ENCODE data around the gene CYS1. TPM values are rescaled to one million over a fixed set of nuclear protein-coding genes. Genes with fewer than 3 reads are reported as not detected.
A peak's percentile ranks its signal among the peaks of the same experiment; 100 is the strongest.

CYS1 gene
- total RNA-seq, 1 experiment from 2014 or later, result 1.2 TPM

DNA sequence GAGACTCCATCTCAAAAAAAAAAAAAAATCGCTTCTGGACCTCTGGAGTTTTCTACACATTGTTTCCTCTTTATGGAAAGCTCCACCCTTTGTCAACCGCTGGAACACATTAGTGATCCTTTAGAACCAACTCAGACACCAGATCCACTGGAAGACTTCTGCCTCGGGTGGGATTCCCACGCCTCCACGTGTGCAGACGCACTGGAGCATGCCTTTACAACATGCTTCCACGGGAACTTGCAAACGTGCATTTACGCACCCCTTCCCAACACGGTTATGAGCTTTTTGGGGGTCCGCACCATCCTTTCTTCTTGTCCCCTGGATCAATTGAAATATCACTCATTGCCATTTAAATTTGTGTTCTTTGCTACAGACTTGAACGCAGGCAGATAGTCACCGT, 5.1 kb downstream of the CYS1 start:
- peaks cover 28% of the 10 kb centered on the region for H3K27me3 Mint-ChIP-seq (ENCODE audit: low read depth)
- H3K4me3 Mint-ChIP-seq, result no peak overlapping the region
- CTCF ChIA-PET, result interaction anchor here (4.5 to 5.2 kb wide), 2 partner anchors 15 to 22 kb away, joined by 68 to 166 read pairs; no protein-coding TSS in a partner anchor
- no peak for DNase-seq (ENCODE audit: low spot score)
- POLR2A ChIA-PET, result no interaction called here
- ATAC-seq, result no peak
- peaks cover 21% of the 10 kb centered on the region for H3K4me1 Mint-ChIP-seq
- H3K27ac Mint-ChIP-seq, result no peak overlapping the region
- no peaks in the 10 kb centered on the region for H3K9me3 Mint-ChIP-seq
- no peak for TF ChIP-seq SMAD3 (CRISPR knock-in tag; IDR thresholded peaks at IDR 0.05; ENCODE audit: borderline replicate concordance)
- TF ChIP-seq ZNF263 (CRISPR knock-in tag; IDR thresholded peaks at IDR 0.05; ENCODE audit: low read depth), result no peak
- TF ChIP-seq, protein P1, sequence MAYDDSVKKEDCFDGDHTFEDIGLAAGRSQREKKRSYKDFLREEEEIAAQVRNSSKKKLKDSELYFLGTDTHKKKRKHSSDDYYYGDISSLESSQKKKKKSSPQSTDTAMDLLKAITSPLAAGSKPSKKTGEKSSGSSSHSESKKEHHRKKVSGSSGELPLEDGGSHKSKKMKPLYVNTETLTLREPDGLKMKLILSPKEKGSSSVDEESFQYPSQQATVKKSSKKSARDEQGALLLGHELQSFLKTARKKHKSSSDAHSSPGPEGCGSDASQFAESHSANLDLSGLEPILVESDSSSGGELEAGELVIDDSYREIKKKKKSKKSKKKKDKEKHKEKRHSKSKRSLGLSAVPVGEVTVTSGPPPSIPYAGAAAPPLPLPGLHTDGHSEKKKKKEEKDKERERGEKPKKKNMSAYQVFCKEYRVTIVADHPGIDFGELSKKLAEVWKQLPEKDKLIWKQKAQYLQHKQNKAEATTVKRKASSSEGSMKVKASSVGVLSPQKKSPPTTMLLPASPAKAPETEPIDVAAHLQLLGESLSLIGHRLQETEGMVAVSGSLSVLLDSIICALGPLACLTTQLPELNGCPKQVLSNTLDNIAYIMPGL (CRISPR knock-in tag; IDR thresholded peaks at IDR 0.05), result no peak
- no peaks in the 10 kb centered on the region; the same call in 1 of the 2 replicates for H3K36me3 Mint-ChIP-seq

DNA sequence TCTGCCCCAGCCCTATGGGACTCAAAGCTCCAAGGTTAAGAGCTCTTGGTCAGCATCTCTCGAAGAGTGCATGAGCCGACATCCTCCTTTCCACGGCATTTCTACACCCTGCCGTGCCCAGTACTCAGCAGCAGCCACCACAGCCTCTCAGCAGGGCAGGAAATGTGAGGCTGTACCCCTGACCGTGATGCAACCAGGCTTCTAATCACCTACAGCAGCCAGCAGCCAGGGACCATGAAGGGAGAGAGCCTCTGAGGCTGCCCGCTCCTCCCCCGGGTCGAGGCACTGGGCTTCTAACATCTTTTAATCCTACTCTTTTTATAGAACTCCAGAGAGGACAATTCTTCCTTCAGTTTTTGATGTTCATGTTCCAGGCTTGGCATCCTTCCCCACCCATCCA, 6.5 kb downstream of the CYS1 start:
- Mint-ChIP-seq H3K4me3 (no peak overlapping the region), H3K27me3 (ENCODE audit: low read depth) (peaks cover 22% of the 10 kb centered on the region), H3K4me1 (peaks cover 18% of the 10 kb centered on the region), H3K9me3 (no peaks in the 10 kb centered on the region), H3K27ac (no peak overlapping the region; the same call in 1 of the 2 replicates), H3K36me3 (no peaks in the 10 kb centered on the region)
- TF ChIP-seq USF1 (CRISPR knock-in tag; IDR thresholded peaks at IDR 0.05), result no peak
- no peak for TF ChIP-seq TP53 (CRISPR knock-in tag; IDR thresholded peaks at IDR 0.05)
- TF ChIP-seq ATF6 (CRISPR knock-in tag; IDR thresholded peaks at IDR 0.05), result no peak
- no peak for TF ChIP-seq FOXP1 (CRISPR knock-in tag; IDR thresholded peaks at IDR 0.05; ENCODE audit: borderline replicate concordance)
- TF ChIP-seq SOX15 (CRISPR knock-in tag; IDR thresholded peaks at IDR 0.05), result no peak
- no peak for TF ChIP-seq TEAD1 (CRISPR knock-in tag; IDR thresholded peaks at IDR 0.05)
- TF ChIP-seq ZNF219 (CRISPR knock-in tag; IDR thresholded peaks at IDR 0.05; ENCODE audit: borderline replicate concordance), result no peak
- DNase-seq (ENCODE audit: low spot score) (no peak), ATAC-seq (no peak)
- ChIA-PET POLR2A (interaction anchor here (1.1 to 1.5 kb wide), 2 partner anchors 46 to 274 kb away, joined by 3 read pairs; no protein-coding TSS in a partner anchor), CTCF (interaction anchor here (0.9 to 5.9 kb wide), 19 partner anchors 9 to 365 kb away, joined by 3 to 166 read pairs (median 15); no protein-coding TSS in a partner anchor)

GRCh38 chr2:10072656-10073480, 7.3 kb downstream of the CYS1 start:
- H3K9me3 Mint-ChIP-seq, result peaks cover 4% of the 10 kb centered on the region
- peaks cover 14% of the 10 kb centered on the region for H3K27me3 Mint-ChIP-seq (ENCODE audit: low read depth)
- no peak overlapping the region for H3K4me3 Mint-ChIP-seq
- H3K27ac Mint-ChIP-seq, result no peak overlapping the region
- peaks cover 18% of the 10 kb centered on the region for H3K4me1 Mint-ChIP-seq
- DNase-seq (ENCODE audit: low spot score) (peak; percentile 83), ATAC-seq (peak; percentile 97)
- TF ChIP-seq CTCF (IDR thresholded peaks at IDR 0.05), result peak; percentile 89
- no peak for TF ChIP-seq RELA (CRISPR knock-in tag; IDR thresholded peaks at IDR 0.05; ENCODE audit: borderline replicate concordance)
- 0 out of 2 replicates have a peak, but pooled peaks have one; percentile 29 for TF ChIP-seq SP1 (CRISPR knock-in tag; conservative IDR thresholded peaks at IDR 0.05)
- TF ChIP-seq, protein P2, sequence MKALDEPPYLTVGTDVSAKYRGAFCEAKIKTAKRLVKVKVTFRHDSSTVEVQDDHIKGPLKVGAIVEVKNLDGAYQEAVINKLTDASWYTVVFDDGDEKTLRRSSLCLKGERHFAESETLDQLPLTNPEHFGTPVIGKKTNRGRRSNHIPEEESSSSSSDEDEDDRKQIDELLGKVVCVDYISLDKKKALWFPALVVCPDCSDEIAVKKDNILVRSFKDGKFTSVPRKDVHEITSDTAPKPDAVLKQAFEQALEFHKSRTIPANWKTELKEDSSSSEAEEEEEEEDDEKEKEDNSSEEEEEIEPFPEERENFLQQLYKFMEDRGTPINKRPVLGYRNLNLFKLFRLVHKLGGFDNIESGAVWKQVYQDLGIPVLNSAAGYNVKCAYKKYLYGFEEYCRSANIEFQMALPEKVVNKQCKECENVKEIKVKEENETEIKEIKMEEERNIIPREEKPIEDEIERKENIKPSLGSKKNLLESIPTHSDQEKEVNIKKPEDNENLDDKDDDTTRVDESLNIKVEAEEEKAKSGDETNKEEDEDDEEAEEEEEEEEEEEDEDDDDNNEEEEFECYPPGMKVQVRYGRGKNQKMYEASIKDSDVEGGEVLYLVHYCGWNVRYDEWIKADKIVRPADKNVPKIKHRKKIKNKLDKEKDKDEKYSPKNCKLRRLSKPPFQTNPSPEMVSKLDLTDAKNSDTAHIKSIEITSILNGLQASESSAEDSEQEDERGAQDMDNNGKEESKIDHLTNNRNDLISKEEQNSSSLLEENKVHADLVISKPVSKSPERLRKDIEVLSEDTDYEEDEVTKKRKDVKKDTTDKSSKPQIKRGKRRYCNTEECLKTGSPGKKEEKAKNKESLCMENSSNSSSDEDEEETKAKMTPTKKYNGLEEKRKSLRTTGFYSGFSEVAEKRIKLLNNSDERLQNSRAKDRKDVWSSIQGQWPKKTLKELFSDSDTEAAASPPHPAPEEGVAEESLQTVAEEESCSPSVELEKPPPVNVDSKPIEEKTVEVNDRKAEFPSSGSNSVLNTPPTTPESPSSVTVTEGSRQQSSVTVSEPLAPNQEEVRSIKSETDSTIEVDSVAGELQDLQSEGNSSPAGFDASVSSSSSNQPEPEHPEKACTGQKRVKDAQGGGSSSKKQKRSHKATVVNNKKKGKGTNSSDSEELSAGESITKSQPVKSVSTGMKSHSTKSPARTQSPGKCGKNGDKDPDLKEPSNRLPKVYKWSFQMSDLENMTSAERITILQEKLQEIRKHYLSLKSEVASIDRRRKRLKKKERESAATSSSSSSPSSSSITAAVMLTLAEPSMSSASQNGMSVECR (CRISPR knock-in tag; IDR thresholded peaks at IDR 0.05; ENCODE audit: borderline replicate concordance), result peak; percentile 35; the same call in 1 of the 2 replicates
- POLR2A ChIA-PET, result interaction anchor here (1.0 to 1.5 kb wide), 3 partner anchors 15 to 47 kb away, joined by 3 to 4 read pairs (median 4); no protein-coding TSS in a partner anchor
- CTCF ChIA-PET, result interaction anchor here (0.5 to 5.9 kb wide), 68 partner anchors 8 to 645 kb away, joined by 3 to 166 read pairs (median 4); partner anchors contain the start of gene TAF1B
- H3K36me3 Mint-ChIP-seq, result no peaks in the 10 kb centered on the region
